Measurements from ENCODE around the gene GHRH. TPM values are rescaled to one million over a fixed set of nuclear protein-coding genes. Genes with fewer than 3 reads are reported as not detected.

GHRH gene
- total RNA-seq, 1 experiment from 2014 or later: not detected

DNA sequence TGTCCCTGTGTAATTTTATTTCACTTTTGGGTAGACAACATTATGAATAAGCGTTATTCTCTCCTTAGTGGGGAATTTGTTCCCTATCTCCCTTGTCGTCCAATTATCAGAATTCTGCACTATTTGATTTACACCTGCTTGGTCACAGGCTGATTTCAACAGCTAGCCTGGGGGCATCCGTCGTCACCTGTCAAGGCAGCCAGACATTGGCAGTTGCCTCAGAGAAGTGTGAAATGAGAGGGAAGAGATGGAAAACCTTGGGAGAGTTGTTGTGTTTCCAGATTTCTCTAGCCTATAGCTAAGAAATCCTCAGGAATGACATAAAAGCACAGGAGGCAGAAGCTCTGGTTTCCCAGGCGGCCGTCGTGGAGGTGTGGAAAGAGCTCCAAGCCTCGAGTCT is 891 bp upstream of the GHRH start:
- no peak for DNase-seq (ENCODE audit: low read depth)

DNA sequence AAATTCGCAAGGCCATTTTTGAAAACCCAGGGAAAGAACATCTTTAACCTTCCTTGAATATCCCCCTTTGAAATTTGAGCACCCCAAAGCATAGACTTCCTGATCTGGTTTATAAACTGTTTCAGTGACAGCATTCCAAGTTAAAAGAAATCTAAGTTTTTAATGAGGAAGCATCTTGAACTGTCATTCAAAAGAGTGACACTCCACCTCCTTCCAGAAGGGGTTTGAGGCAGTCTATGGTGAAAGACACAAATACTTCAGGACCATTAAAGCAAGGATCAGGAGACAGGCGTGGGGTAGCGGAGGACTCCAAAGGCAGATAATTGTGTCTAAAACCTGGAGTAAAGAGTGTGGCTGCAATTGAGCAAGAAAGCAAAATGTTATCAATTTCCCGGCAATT is 691 bp downstream of the GHRH start:
- DNase-seq (ENCODE audit: low read depth): no peak

DNA sequence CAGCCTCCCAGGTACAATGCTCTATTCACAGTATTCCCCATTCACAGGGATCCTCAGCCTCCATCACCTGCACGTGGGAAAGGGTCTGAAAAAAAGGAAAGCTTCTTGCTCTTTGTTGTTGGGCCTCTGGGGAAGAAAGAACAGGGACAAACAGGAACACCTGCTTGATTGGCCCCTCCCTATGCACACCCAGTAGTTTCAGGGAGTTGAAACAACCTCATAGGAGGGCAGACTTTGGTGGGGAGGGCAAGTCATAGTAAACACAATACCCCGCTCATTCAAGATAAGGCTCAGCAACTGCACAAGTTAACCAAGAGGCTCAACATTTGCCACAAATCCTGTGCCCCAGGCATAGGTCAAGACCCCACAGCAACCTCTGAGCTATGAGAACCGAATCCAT is 1.7 kb downstream of the GHRH start:
- no peak for DNase-seq (ENCODE audit: low read depth)

DNA sequence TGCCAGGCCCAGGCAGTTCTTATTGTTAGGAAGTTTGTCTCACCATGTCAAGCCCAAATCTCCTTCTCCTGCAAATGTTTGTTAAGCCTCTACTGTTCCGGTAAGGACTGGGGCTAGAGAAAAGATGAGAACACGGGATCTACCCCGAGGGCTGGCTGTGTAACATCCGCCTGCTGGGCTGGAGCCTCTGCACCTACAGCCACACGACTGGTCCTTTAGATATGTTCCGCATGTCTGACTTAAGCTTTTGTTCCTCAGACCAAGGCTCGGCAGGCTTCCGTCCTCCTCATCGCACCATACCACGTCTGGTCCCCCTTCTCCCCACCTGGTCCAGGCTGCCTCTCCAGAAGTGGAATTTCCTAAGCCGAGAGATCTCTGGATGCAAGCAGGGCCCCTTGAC is 2.6 kb downstream of the GHRH start:
- DNase-seq (ENCODE audit: low read depth): no peak

DNA sequence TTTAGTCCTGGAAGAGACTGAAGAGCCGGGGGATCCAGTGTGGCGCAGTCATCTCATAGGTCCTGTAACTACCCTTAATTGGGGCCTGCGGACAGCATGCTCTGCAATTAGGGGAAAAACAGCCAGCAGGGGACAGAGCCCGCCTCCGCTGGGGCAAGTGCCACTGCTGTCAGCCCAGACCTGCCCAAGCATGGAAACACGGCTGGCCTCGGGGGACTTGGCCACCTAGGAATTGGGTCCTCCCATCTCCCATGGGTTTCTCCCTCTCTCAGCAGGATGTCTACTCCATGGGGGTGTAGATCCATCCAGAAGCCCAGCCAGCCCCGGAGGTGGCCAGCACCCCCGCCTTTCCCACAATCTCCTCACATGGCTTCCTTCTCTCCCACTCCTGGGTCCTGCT is 3.6 kb downstream of the GHRH start:
- DNase-seq (ENCODE audit: low read depth): no peak

DNA sequence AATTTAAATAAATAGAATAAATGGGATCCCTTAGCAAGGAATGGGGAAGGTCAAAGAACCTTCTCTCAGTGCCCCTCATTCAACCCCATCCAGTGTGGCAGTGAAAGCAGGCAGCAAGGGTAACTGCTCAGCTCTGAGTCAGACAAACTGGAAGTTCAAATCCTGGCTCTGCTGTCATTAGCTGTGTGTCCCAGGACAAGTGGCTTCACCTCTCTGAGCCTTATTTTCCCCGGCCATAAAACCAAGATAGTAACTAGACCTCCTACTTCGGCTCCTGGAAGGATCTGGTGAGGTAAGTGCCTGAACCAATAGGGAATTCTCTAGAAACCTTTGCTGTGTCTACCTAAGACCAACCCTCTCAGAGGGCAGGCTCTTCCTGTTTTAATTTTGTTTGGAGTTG is 4.1 kb downstream of the GHRH start:
- no peak for DNase-seq (ENCODE audit: low read depth)

DNA sequence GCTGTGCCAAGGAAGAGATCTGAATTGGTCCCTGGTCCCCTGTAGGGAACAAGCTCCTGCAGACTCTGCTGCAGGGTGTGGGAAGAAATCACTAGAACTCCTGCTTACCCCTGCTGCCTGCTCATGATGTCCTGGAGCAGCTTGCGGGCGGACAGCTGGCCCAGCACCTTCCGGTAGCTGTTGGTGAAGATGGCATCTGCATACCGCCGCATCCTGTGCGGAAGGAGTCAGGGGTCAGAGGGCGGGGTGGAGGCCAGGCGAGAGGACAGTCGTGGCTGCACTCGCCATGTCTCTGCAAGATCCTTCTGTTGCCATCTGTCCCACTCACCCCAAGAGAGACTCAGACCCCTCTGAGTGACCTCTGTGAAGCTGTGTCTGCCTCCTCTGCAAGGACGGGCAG is 5.3 kb downstream of the GHRH start:
- no peak for DNase-seq (ENCODE audit: low read depth)

DNA sequence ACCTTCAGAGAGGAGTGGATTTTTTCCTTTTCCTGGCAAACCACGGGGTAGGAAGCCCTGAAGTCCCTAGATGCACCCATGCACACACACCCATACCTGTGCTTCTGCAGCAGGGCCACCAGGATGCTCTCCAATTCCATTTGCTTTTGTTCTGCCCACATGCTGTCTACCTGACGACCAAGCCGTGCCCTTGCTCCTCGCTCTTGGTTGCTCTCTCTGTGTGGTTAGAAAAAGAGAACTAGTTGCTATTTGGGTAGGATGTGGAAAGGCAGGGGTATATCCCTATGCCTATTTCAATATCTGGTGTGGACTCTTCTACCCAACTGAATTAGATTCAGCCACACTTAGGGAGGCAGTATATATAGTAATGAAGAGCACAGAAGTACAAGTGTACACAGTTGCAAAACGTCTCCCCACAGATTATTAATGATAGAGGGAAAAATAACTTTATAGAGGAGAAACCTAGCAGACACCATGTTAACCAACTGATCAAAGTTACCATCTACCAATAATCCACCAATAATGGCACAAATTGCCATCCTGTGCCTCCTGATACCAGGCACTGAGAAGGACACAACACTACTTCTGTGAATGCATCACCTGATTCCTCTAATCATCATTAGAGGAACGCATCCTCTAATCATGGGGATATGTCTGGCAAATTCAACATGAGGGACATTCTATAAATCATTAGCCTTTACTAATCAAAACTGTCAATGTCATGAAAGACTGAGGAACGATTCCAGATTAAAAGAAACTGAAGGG is 7.3 kb downstream of the GHRH start:
- DNase-seq (ENCODE audit: low read depth): no peak

DNA sequence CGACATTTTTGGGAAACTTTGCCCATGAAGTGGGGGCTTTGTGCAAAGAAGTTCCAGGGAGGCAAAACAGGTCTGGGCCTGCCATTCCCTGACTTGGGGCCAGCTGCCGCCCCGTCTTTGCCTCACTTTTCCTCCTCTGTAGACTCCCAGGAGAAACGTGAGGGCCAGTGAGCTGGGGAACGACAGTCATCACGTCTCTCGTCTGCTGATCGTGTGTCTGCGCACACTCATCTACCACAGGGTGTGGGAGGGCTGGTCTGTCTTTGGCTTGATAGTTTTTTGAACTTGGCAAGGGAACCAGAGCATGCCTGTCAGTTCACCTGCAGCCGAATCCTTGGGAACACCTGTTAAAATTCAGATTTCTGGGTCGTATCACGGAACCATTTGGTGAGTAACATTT is 8.5 kb downstream of the GHRH start:
- no peak for DNase-seq (ENCODE audit: low read depth)

DNA sequence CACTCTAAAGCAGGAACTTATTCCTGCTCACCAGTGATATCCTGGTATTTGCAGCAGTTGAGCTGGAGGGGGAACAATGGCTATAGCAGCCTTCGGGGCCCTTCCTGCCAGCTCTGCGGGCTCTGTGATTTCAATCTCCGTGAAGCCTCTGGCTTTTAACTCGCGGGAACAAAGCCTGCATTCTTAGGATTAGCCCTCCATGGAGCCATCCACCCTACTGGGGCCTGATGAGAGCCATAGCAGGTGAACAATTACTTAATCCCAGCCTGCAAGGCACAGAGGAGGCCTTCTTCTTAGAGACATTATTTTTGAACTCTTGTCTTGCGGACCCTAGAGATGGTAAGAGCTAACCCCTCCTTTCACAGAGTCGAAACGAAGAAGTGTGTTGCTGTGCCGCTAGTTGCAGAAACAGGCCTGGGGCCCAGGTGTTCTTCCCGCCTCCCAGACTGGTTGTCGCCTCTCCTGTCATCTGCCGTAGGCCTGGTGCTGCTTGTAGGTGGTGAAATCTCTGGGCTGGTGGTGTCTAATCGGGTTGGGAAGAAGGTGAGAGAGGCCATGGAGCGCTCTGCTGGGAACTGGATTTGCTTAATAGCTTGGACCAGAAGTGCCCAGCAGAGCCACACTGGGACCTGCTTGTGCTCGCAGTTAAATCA is 9.7 kb downstream of the GHRH start:
- DNase-seq (ENCODE audit: low read depth): no peak

DNA sequence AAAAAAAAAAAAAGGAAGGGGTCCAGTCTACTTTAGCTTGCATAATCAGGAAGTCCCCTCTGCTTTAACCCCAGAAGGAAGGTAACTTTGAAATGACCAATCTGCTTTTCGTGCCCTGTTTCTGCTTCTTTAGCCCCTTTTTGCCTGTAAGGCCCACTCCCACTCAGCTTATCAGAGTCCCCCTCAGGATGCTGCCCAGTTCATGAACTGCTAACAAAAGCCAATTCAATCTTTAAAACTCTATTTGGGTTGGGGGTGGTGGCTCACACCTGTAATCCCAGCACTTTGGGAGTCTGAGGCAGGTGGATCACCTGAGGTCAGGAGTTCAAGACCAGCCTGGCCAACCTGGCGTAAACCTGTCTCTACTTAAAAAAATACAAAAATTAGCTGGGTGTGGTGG is 12.3 kb downstream of the GHRH start:
- no peak for DNase-seq (ENCODE audit: low read depth)

DNA sequence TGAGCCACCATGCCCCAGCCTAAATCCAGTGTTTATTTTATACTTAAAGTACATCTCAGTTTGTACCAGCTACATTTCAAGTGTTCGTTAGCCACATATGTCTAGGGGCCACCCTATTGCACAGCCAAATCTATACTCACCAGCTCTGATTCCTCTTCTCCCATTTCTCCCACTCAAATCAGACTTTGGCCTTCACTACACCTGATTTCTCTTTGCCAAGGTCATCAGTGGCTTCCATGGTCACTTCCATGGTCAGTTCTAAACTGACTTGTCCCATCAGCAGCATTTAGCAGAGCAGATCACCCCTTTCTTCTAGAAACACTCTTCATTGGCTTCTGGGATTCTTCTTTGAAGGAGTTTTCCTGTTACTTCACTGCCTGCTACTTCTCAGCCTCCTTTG is 14.1 kb downstream of the GHRH start:
- DNase-seq (ENCODE audit: low read depth): no peak

DNA sequence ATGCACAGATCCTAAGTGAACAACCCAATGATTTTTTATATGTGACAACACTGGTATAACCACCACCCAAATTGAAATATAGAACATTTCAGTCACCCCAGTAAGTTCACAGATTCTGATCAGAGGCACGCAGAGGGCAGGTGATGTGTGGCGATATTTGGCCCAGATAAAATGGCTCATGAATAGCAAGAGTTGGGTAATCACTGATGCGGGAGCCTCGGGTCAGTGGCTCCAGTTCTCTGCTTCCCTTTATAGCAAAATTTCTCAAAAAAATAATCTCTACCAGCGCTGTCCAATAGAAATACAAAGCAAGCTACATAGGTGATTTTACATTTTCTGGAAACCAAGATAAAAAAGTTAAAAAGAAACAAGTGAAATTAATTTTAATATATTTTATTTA is 14.9 kb downstream of the GHRH start:
- DNase-seq (ENCODE audit: low read depth): no peak

DNA sequence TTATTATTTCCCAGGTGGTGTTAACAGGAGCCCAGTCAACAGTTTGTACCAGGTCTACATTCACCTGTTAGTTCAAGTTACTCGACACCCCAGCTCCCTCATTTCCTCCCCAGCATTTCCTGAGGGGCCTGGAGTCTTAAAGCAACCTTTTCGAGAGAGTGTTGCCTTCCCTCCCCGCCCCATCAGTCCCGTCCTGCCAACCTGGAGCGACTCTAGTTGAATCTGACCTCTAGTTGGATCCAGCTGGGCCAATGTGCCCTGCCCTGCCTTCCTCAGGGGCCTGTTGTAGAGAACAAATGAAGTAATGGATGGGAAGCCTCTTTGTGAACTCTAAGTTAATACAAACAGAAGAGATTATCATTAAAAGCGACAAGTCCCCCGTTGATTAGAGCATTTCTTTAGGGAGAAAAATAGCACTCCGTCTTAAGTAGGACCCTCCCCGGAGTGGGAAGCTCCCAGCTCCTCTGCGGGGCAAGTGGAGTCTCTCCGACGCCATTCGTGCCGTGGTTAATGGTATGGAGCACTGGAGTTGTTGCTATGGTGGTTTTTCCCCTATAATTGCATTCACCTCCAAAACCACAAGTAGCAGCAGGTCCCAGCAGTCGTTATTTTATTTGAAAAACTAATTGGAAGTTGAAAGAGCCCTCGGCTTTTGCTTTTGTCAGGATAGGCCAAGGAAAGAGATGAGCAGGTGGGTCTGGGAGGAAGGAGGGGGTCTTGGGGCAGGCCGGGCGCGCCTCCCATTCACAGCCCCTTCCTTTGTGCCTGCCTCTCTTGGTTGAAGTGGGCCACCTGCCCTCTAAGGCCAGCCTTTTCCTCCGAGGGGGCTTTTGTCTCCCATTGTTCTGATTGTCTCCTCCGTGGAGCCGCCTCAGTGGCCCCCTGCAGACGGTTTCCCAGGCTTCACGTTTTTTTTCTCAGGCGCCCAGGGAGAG is 16.1 kb downstream of the GHRH start:
- DNase-seq (ENCODE audit: low read depth): no peak

DNA sequence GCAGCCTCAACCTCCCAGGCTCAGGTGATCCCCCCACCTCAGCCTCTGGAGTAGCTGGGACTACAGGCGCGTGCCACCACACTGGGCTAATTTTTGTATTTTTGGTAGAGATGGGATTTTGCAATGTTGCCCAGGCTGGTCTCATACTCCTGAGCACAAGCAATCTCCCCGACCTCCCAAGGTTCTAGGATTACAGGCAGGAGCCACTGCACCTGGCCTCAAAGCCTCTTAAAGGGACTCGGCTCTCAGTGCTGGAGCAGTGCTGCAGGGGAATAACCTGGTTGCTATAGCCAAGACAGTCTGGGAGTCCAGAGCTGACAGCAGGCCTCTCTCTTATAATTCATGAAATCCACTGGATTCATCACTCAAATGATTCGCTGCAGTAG is 17.0 kb downstream of the GHRH start:
- no peak for DNase-seq (ENCODE audit: low read depth)

DNA sequence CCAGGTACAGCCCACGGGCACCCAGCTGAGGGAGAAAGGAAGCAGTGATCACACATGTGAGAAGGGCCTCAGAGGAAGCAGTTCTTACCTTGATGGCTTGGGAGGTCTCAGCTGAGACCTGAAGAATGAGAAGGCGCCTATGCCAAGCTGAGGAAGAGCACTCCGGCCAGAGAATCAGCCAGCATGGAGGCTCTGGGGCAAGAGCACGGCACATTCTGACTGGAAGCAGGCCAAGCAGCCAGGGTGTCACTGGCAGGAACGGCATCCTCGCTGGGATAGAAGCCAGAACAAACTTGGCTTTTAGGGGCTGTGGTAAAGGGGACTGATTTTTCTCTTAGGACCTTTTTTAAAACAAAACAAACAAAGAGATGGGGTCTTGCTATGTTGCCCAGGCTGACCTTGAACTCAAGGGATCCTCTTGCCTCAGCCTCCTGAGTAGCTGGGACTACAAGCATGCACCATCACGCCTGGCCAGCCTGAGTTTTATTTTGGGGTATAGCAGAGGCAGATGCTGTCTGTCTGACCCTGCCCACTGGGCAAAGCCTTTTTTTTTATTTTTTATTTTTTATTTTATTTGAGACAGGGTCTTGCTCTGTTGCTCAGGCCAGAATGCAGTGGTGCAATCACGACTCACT is 17.6 kb downstream of the GHRH start:
- no peak for DNase-seq (ENCODE audit: low read depth)

DNA sequence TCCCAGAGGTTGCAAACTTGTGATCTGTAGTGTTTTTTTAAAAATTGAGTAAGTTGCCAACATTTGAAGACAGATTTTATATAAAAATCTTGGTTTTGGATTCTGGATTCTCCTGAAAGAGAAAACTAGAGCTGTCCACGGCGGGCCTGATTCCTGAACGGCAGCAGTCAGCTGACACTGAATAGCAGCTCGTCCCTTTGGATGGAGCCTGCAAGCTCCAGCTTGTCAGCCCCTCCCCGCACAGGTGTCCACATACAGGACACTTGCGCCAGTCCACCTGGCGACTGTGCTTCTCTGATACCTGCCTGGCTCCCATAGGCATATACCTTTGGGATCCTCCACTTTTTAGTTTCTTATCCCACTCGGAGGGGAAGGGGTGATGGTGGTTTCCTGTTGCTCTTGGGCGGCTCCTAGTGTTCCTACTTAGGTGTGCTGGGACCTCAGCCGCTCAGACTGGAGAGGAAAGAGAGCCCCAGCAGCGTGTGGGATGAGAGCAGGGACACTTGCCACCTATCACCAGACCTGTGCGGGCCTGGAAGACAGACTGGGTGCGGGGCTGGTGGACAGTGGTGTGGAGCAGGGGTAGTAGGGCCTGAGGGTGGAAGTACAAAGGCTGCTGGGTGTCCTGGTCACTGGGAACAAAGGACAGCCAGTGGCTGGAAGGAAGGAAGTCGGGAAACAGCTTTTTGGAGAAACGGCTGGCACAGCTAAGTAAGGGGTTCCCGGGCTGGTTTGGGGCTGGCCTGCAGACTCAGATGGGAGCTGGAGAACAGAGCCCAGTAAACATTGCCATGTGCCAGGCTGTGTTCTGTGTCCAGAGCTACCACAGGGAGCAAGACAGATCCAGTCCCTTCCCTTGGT is 18.3 kb downstream of the GHRH start:
- DNase-seq (ENCODE audit: low read depth): no peak

DNA sequence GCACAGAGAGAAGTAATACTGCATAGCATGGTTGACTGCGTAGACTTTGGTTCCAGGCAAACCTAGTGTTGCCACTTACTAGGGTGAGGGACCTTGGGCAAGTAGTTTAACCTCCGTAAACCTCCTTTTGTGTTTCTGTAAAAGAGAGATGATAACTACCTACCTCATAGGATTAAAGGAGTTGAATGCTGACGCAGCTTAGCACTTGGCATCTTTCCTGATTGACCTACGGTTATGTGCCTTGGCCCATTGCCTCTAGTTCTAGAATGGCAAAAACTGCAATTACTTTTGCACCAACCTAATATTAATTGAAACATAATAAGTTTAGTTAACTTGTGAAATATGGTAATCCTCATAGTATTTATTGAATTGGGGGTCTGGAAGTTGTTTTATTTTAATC is 19.1 kb downstream of the GHRH start:
- no peak for DNase-seq (ENCODE audit: low read depth)

DNA sequence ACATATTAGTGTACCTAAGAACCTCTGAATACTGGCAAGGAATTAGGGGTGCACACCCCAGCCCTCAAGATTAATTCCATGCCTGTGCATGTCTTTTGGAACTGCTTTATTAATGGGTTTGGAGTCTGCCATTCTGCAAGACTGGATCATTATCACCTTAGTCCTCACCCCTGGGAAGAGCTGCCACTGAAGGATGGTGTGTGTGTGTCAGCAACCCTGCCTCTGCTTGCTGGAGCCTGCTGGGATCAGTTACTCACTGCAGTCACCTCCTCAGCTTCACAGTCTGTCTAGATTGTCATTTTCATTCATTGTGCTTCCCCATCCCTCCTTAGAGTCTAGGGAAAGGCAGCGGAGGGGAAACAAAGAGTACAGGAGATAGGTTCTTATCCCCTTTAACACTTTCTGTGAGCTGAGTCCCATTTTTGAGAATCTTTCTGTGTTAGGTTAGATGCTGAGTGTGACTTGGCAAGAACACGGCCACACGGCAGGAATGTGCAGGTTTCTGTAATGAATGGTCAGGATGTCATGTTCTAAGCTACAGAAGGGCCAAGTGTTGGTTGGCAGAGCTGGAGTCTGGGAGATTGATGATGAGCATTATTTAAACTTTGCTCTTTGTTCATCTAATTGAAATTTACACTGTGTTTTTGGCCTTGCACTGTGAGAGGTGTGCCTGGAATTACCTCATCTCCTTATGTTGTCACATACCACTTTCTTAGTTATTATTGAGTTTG is 21.1 kb downstream of the GHRH start:
- DNase-seq (ENCODE audit: low read depth): no peak

DNA sequence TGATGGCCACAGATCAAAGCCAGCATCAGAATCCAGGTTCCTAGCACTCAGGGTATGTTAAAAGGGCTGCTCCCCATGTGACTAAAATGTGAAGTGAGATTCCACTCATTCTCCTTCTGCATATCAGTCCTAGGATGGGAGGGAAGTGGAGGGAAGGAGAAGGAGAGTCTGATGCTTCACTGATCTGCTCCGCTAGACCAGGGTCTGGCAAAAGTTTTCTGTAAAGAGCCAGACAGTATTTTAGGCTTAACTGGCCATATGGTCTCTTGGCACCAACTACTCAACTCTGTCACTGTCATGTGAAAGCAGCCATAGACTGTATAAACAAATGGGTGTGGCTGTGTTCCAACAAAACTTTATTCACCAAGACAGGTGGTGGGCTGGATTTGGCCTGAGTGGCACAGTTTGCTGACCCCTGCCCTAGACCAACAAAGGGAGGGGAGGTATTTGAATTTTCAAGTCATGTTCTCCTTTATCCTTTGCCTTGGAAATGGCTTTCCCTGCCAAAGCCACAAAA is 22.6 kb downstream of the GHRH start:
- DNase-seq (ENCODE audit: low read depth): no peak
